Activated B cell treated with CpG ODN at 0.5 μM for 24 hours (primary cell): ENCODE results near the gene SENP5. TPM values are rescaled to one million over a fixed set of nuclear protein-coding genes. Genes with fewer than 3 reads are reported as not detected.

Experiments
- ATAC-seq: fragments of 200-7000 bp; cut with Tn5 transposase; one replicate; pipeline ENCODE4 v1.10.0; 2021; ENCODE audit warnings: low read depth, mild to moderate bottlenecking, moderate library complexity
- CTCF ChIA-PET: fragments of 350-600 bp; sonication (Branson Sonifier 250); formaldehyde crosslinking; loops from one replicate; lab custom pipeline; 2021; ENCODE audit warnings: antibody characterized with exemption; lab: Charles Lee
- POLR2A ChIA-PET: fragments of 350-600 bp; sonication (Branson Sonifier 250); formaldehyde crosslinking; loops from one replicate; lab custom pipeline; 2021; ENCODE audit warnings: antibody characterized with exemption; lab: Charles Lee
- DNase-seq: peaks from one replicate; pipeline ENCODE4 v3.0.0; 2022
- H3K27ac Mint-ChIP-seq: one replicate; pipeline ENCODE4 v1.8.0; 2020; ENCODE audit warnings: mixed read lengths
- H3K27me3 Mint-ChIP-seq: one replicate; pipeline ENCODE4 v1.8.0; 2021; ENCODE audit warnings: mixed read lengths
- H3K36me3 Mint-ChIP-seq: one replicate; pipeline ENCODE4 v1.8.0; 2021; ENCODE audit warnings: low read depth, mixed read lengths
- H3K4me1 Mint-ChIP-seq: one replicate; pipeline ENCODE4 v1.8.0; 2021; ENCODE audit warnings: mixed read lengths
- H3K4me3 Mint-ChIP-seq: one replicate; pipeline ENCODE4 v1.8.0; 2020; ENCODE audit warnings: mild to moderate bottlenecking, mixed read lengths
- H3K9me3 Mint-ChIP-seq: one replicate; pipeline ENCODE4 v1.8.0; 2020; ENCODE audit warnings: mixed read lengths
- intact Hi-C: fragments of 100-400 bp; cut with micrococcal nuclease; formaldehyde crosslinking; loops from one replicate; pipeline ENCODE4 v1.15.1; 2024
- total RNA-seq: library from RNA; stranded (reverse); gene quantifications from 2 replicates; pipeline ENCODE4 v1.2.3, GENCODE V29; 2022
- TF ChIP-seq, protein P1 (sequence below): fragments of 200-600 bp; IDR thresholded peaks from one replicate; pipeline ENCODE4 v1.8.0; 2022; ENCODE audit warnings: antibody characterized with exemption, mild to moderate bottlenecking

SENP5 gene
- total RNA-seq, 1 donor from 2014 or later, result 45.2 TPM

DNA sequence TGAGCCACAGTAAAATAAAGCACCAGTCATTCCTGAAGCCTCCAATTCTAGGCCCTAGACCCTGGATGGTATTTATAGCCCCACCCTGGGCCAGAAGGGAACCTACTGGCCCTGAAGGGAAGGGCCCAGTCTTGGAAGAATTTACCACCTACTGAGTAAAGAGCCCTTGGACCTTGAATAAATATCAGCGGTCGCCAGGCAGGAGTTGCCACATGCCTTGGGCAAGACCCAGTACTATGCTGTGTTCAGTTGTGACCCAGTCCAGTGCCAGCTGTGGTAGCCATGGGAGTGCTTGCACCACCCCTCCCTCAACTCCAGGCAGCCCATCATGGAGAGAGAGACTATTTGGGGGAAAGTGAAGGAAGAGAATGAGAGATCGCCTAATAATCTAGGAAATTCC is 47.7 kb downstream of the SENP5 start:
- POLR2A ChIA-PET, result no interaction called here
- Mint-ChIP-seq H3K9me3 (peaks cover 8% of the 10 kb centered on the region), H3K27me3 (no peaks in the 10 kb centered on the region), H3K36me3 (peaks cover 50% of the 10 kb centered on the region), H3K4me1 (peaks cover 5% of the 10 kb centered on the region), H3K27ac (no peak overlapping the region), H3K4me3 (no peak overlapping the region)
- intact Hi-C loops, result no loop called here
- ATAC-seq (no peak), DNase-seq (no peak)
- CTCF ChIA-PET, result no interaction called here
- TF ChIP-seq, protein P1, sequence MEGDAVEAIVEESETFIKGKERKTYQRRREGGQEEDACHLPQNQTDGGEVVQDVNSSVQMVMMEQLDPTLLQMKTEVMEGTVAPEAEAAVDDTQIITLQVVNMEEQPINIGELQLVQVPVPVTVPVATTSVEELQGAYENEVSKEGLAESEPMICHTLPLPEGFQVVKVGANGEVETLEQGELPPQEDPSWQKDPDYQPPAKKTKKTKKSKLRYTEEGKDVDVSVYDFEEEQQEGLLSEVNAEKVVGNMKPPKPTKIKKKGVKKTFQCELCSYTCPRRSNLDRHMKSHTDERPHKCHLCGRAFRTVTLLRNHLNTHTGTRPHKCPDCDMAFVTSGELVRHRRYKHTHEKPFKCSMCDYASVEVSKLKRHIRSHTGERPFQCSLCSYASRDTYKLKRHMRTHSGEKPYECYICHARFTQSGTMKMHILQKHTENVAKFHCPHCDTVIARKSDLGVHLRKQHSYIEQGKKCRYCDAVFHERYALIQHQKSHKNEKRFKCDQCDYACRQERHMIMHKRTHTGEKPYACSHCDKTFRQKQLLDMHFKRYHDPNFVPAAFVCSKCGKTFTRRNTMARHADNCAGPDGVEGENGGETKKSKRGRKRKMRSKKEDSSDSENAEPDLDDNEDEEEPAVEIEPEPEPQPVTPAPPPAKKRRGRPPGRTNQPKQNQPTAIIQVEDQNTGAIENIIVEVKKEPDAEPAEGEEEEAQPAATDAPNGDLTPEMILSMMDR, result no peak

DNA sequence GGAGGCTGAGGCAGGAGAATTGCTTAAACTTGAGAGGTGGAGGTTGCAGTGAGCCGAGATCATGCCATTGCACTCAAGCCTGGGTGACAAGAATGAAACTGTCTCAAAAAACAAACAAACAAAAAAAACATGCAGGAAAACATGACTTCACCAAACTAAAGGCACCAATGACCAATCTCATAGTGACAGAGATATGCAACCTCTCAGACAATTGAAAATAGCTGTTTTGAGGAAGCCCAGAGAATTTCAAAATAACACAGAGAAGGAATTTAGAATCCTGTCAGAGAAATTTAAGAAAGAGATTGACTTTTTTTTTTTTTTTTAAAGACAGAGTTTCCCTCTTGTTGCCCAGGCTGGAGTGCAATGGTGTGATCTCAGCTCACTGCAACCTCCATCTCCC is 48.5 kb downstream of the SENP5 start:
- Mint-ChIP-seq H3K4me3 (no peak overlapping the region), H3K27ac (no peak overlapping the region), H3K9me3 (peaks cover 8% of the 10 kb centered on the region), H3K36me3 (peaks cover 43% of the 10 kb centered on the region), H3K4me1 (peaks cover 14% of the 10 kb centered on the region), H3K27me3 (no peaks in the 10 kb centered on the region)
- TF ChIP-seq, protein P1, result no peak
- ATAC-seq (no peak), DNase-seq (no peak)
- intact Hi-C loops, result loop anchor here (2.0 kb wide), 1 partner anchor 15 kb away; no protein-coding TSS in a partner anchor
- ChIA-PET POLR2A (no interaction called here), CTCF (no interaction called here)

DNA sequence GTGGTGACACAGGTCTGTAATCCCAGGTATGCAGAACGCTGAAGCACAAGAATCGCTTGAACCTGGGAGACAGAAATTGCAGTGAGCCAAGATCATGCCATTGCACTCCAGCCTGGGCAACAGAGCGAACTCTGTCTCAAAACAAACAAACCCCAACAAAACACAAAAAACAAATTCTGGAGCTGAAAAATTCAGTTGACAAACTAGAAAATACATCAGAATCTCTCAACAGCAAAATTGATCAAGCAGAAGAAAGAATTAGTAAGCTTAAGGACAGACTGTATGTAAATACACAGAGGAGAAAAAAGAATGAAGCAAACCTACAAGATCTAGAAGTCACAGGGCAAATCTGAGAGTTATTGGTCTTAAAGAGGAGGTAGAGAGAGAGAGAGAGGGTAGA is 49.3 kb downstream of the SENP5 start:
- Mint-ChIP-seq H3K27ac (no peak overlapping the region), H3K4me3 (no peak overlapping the region), H3K36me3 (peaks cover 40% of the 10 kb centered on the region), H3K4me1 (peaks cover 14% of the 10 kb centered on the region), H3K9me3 (peaks cover 8% of the 10 kb centered on the region), H3K27me3 (no peaks in the 10 kb centered on the region)
- POLR2A ChIA-PET, result no interaction called here
- CTCF ChIA-PET, result no interaction called here
- ATAC-seq (no peak), DNase-seq (no peak)
- TF ChIP-seq, protein P1, result no peak
- intact Hi-C loops, result loop anchor here (2.0 kb wide), 1 partner anchor 14 kb away; no protein-coding TSS in a partner anchor

DNA sequence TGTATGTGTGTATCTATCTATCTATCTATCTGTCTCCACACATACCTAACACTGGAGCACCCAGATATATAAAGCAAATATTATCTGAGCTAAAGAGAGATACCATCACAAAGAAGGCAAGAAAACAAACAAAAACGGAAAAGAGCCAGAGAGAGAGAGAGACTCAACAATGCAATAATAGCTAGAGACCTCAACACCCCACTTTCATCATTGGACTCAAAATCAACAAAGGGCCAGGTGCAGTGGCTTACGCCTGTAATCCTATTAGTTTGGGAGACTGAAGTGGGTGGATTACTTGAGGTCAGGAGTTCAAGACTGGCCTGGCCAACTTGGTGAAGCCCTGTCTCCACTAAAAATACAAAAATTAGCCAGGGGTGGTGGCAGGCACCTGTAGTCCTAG is 51.2 kb downstream of the SENP5 start:
- peaks cover 50% of the 10 kb centered on the region for H3K36me3 Mint-ChIP-seq
- TF ChIP-seq, protein P1, result no peak
- DNase-seq (no peak), ATAC-seq (no peak)
- H3K4me3 Mint-ChIP-seq, result no peak overlapping the region
- H3K27me3 Mint-ChIP-seq, result no peaks in the 10 kb centered on the region
- POLR2A ChIA-PET, result no interaction called here
- no peak overlapping the region for H3K27ac Mint-ChIP-seq
- CTCF ChIA-PET, result no interaction called here
- peaks cover 8% of the 10 kb centered on the region for H3K9me3 Mint-ChIP-seq
- peaks cover 14% of the 10 kb centered on the region for H3K4me1 Mint-ChIP-seq
- intact Hi-C loops, result no loop called here

DNA sequence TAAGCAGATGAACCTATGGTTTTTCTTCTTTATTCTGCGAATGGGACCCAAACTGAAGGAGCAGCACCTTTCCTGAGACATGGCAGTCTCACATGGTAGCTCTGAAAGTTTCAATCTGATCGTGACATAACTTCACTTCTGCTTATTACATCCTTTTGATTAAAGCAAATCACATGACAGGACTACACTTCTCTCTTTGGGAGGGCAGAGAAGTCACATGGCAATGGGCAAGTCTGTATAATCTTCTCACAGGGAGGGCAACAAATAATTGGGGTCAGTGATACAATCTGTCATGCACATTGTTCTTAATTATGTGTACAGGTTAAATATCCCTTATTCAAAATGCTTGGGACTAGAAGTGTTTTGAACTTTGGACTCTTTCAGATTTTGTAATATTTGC is 53.0 kb downstream of the SENP5 start:
- intact Hi-C loops, result loop anchor here (1.0 kb wide), 1 partner anchor 11 kb away; no protein-coding TSS in a partner anchor
- DNase-seq, result no peak
- ATAC-seq, result peak; percentile 82

More for the DNA sequence above, 53.0 kb downstream of the SENP5 start:
- Mint-ChIP-seq H3K9me3 (peaks cover 8% of the 10 kb centered on the region), H3K36me3 (peaks cover 38% of the 10 kb centered on the region), H3K27me3 (no peaks in the 10 kb centered on the region), H3K27ac (peak overlapping the region; percentile 57), H3K4me3 (no peak overlapping the region), H3K4me1 (peaks cover 14% of the 10 kb centered on the region)
- TF ChIP-seq, protein P1, result no peak
- POLR2A ChIA-PET, result interaction anchor here (0.6 to 1.4 kb wide), 2 partner anchors 22 to 181 kb away, joined by 4 to 5 read pairs; partner anchors contain the start of genes NCBP2 and PAK2
- CTCF ChIA-PET, result interaction anchor here (1.4 kb wide), 1 partner anchor 49 kb away, joined by 3 read pairs; no protein-coding TSS in a partner anchor
